ACC112 (cell line): Measurements from ENCODE around the gene TASL.
A peak's percentile ranks its signal among the peaks of the same experiment; 100 is the strongest.

Experiments
- H2AFZ ChIP-seq: fragments of 200-600 bp; sonication (generic); one replicate; pipeline ENCODE4 v1.6.0; 2017; ENCODE audit warnings: antibody characterized with exemption, low read length; ENCODE audit not compliant: unreplicated experiment
- H3K27ac ChIP-seq: fragments of 200-600 bp; sonication (generic); 2 replicates; pipeline ENCODE4 v1.5.1; 2014; ENCODE audit warnings: low read depth, mild to moderate bottlenecking, antibody characterized with exemption, low read length, moderate library complexity
- H3K27me3 ChIP-seq: fragments of 200-600 bp; sonication (generic); 2 replicates; pipeline ENCODE4 v1.6.1; 2014; ENCODE audit warnings: mild to moderate bottlenecking, antibody characterized with exemption, low read length, moderate library complexity, mixed read lengths; ENCODE audit not compliant: insufficient read depth
- H3K36me3 ChIP-seq: fragments of 200-600 bp; sonication (generic); 2 replicates; pipeline ENCODE4 v1.6.1; 2016; ENCODE audit warnings: mild to moderate bottlenecking, antibody characterized with exemption, low read length, moderate library complexity, mixed read lengths; ENCODE audit not compliant: insufficient read depth
- H3K4me1 ChIP-seq: fragments of 200-600 bp; sonication (generic); one replicate; pipeline ENCODE4 v1.6.1; 2016; ENCODE audit warnings: low read length, mixed read lengths; ENCODE audit not compliant: insufficient read depth, unreplicated experiment, control insufficient read depth
- H3K4me3 ChIP-seq: fragments of 200-600 bp; sonication (generic); 2 replicates; pipeline ENCODE4 v1.5.1; 2014; ENCODE audit warnings: mild to moderate bottlenecking, low read depth, low read length
- H3K79me2 ChIP-seq: fragments of 200-600 bp; sonication (generic); one replicate; pipeline ENCODE4 v1.6.0; 2016; ENCODE audit warnings: low read length; ENCODE audit not compliant: control insufficient read depth, unreplicated experiment, insufficient read depth

Gene TASL

GRCh38 chrX:30525732-30526131 is 51.8 kb downstream of the TASL start:
- H3K27me3 ChIP-seq, result no peaks in the 10 kb centered on the region
- no peaks in the 10 kb centered on the region for H3K36me3 ChIP-seq
- H3K4me3 ChIP-seq, result no peak overlapping the region
- no peak overlapping the region for H2AFZ ChIP-seq
- H3K4me1 ChIP-seq, result peaks cover 20% of the 10 kb centered on the region
- no peaks in the 10 kb centered on the region for H3K79me2 ChIP-seq
- no peak overlapping the region for H3K27ac ChIP-seq

DNA sequence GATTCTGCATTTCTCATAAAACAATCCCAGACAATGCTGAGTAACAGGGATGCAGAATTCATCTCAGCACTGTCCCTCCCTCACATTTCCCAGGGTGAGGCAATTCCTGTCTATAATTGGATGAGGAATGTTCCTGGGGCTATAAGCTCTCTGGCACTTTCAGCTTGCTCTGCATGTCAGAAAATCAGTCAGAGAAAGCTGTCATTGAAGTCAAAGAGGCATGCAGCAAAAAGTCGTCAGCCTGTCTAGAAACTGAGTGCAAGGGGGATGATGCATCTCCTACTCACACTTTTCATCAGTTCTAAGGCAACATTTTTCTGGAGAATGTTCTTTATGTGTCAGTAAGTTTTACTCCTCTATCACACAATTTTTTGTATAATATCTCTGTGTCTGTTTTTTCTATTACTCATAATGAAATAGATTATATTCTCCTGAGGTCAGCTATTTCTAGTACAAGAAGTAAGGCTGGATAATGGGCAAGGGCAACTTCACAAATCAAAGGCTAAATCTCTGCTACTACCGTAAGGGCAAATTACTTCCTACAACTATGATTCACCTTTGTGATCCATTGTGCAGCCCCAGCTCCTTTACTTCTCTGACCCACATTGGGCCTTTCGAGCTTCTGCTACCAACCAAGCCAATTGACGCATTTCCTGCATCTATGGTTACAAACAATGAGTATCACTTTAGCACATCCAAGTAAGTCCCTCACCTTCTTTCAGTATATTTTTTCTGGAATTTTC is 56.0 kb downstream of the TASL start:
- Histone ChIP-seq H3K27me3 (no peaks in the 10 kb centered on the region), H3K4me3 (peak overlapping the region; percentile 45; the same call in 1 of the 2 replicates), H3K27ac (peak overlapping the region; percentile 94), H3K4me1 (peaks cover 15% of the 10 kb centered on the region), H2AFZ (peak overlapping the region; percentile 50), H3K36me3 (no peaks in the 10 kb centered on the region), H3K79me2 (no peaks in the 10 kb centered on the region)

- no peaks in the 10 kb centered on the region for H3K79me2 ChIP-seq
- H2AFZ ChIP-seq, result peak overlapping the region; percentile 25
- no peak overlapping the region for H3K4me3 ChIP-seq
- H3K27ac ChIP-seq, result no peak overlapping the region
- no peaks in the 10 kb centered on the region for H3K36me3 ChIP-seq
- no peaks in the 10 kb centered on the region for H3K27me3 ChIP-seq
- H3K4me1 ChIP-seq, result no peaks in the 10 kb centered on the region
These were observed 64.3 kb downstream of the TASL start for GRCh38 chrX:30513284-30513683.
